Esophagus squamous epithelium (tissue), 4 donors: ENCODE data around the gene PIK3C2G.

Experiments
- CTCF ChIP-seq, 6 experiments: fragments of 450-650 bp in 4 of 6; fragments of 200-600 bp in 2 of 6; sonication (generic) in 2 of 6; IDR thresholded peaks; one replicate each; pipeline ENCODE4 v1.5.1; 2016 to 2019; ENCODE audit warnings: antibody characterized with exemption in 6 of 6, mild to moderate bottlenecking in 4 of 6, moderate library complexity in 4 of 6
- POLR2A ChIP-seq, 4 donors: fragments of 450-650 bp; IDR thresholded peaks; one replicate each; pipeline ENCODE4 v1.6.1; 2017; ENCODE audit warnings: antibody characterized with exemption in 4 of 4, mild to moderate bottlenecking in 4 of 4, moderate library complexity in 3 of 4

DNA sequence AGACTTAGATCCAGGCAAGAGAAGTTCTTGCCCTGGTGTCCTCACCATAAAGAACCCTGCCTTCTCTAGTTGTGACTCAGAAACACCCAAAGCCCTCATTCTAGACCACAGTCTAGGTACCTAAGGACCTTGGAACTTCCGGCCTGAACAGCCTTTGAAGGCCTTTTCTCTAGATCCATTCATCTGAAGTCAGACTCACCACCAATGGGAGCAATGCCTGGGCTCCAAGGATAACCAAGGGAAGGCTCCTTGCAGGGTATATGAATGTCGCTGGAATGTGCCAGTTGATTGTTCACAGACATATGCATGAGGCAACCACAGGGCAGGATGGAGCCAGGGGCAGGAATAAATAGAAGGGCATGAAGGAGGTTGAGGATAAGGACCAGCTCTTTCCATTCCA lies 390.2 kb downstream of the PIK3C2G start:
- TF ChIP-seq CTCF (IDR thresholded peaks at IDR 0.05) (no peak), POLR2A (IDR thresholded peaks at IDR 0.05) (no peak)
